Thoracic aorta (tissue), 2 donors: ENCODE results near the gene CATSPER1. TPM values are rescaled to one million over a fixed set of nuclear protein-coding genes. Genes with fewer than 3 reads are reported as not detected.

Experiments
- ATAC-seq: fragments of 150-250 bp; one replicate; pipeline ENCODE4 v1.8.0; 2017; ENCODE audit warnings: low read depth; ENCODE audit not compliant: insufficient number of reproducible peaks, low FRiP score
- DNase-seq: peaks from one replicate; pipeline ENCODE4 v3.0.0-alpha.2; 2020; ENCODE audit warnings: low spot score
- H3K27ac ChIP-seq, 2 donors: fragments of 200-600 bp; sonication (generic); 1 replicate in 1 of 2; 2 replicates in 1 of 2; pipeline ENCODE4 v1.5.1; 2016; ENCODE audit warnings: mild to moderate bottlenecking in 2 of 2, moderate library complexity in 2 of 2
- H3K27me3 ChIP-seq: fragments of 200-600 bp; sonication (generic); replicated peaks from 2 replicates; pipeline ENCODE4 v1.6.0; 2016; ENCODE audit warnings: mild to moderate bottlenecking; ENCODE audit not compliant: insufficient read depth
- H3K36me3 ChIP-seq: fragments of 200-600 bp; sonication (generic); one replicate; pipeline ENCODE4 v1.5.1; 2016
- H3K4me1 ChIP-seq, 2 donors: fragments of 200-600 bp; sonication (generic); 1 replicate in 1 of 2; 2 replicates in 1 of 2; pipeline versions ENCODE4 v1.5.1 to v1.6.0; 2016; ENCODE audit warnings: low read depth in 2 of 2, mild to moderate bottlenecking in 1 of 2; ENCODE audit not compliant: control insufficient read depth in 1 of 2
- H3K4me3 ChIP-seq: fragments of 200-600 bp; sonication (generic); 2 replicates; pipeline ENCODE4 v1.5.1; 2016; ENCODE audit warnings: mild to moderate bottlenecking
- H3K9me3 ChIP-seq: fragments of 200-600 bp; sonication (generic); 2 replicates; pipeline ENCODE4 v1.5.1; 2016
- total RNA-seq, 2 donors: library from RNA; depleted of rRNA; stranded (reverse); fragments of >200 nt; gene quantifications; one replicate each; pipeline versions ENCODE4 v1.1.0 to v1.2.3, GENCODE V29; 2016
- TF ChIP-seq, protein P1 (sequence below): fragments of 200-600 bp; sonication (generic); IDR thresholded peaks from one replicate; pipeline ENCODE4 v1.5.1; 2019; ENCODE audit warnings: antibody characterized with exemption

Gene CATSPER1
- total RNA-seq, 2 donors from 2014 or later = not detected

GRCh38 chr11:66062408-66062807, 36.1 kb upstream of the CATSPER1 start:
- Histone ChIP-seq H3K36me3 (peaks cover 73% of the 10 kb centered on the region), H3K4me1 (no peaks in the 10 kb centered on the region), H3K27ac (no peak overlapping the region), H3K9me3 (no peaks in the 10 kb centered on the region), H3K27me3 (no peaks in the 10 kb centered on the region), H3K4me3 (no peak overlapping the region)
- ATAC-seq (no peak), DNase-seq (no peak)
- TF ChIP-seq, protein P1, sequence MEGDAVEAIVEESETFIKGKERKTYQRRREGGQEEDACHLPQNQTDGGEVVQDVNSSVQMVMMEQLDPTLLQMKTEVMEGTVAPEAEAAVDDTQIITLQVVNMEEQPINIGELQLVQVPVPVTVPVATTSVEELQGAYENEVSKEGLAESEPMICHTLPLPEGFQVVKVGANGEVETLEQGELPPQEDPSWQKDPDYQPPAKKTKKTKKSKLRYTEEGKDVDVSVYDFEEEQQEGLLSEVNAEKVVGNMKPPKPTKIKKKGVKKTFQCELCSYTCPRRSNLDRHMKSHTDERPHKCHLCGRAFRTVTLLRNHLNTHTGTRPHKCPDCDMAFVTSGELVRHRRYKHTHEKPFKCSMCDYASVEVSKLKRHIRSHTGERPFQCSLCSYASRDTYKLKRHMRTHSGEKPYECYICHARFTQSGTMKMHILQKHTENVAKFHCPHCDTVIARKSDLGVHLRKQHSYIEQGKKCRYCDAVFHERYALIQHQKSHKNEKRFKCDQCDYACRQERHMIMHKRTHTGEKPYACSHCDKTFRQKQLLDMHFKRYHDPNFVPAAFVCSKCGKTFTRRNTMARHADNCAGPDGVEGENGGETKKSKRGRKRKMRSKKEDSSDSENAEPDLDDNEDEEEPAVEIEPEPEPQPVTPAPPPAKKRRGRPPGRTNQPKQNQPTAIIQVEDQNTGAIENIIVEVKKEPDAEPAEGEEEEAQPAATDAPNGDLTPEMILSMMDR = no peak

- TF ChIP-seq, protein P1 = no peak
Observed at GRCh38 chr11:66061268-66061667, 35.0 kb upstream of the CATSPER1 start.

DNA sequence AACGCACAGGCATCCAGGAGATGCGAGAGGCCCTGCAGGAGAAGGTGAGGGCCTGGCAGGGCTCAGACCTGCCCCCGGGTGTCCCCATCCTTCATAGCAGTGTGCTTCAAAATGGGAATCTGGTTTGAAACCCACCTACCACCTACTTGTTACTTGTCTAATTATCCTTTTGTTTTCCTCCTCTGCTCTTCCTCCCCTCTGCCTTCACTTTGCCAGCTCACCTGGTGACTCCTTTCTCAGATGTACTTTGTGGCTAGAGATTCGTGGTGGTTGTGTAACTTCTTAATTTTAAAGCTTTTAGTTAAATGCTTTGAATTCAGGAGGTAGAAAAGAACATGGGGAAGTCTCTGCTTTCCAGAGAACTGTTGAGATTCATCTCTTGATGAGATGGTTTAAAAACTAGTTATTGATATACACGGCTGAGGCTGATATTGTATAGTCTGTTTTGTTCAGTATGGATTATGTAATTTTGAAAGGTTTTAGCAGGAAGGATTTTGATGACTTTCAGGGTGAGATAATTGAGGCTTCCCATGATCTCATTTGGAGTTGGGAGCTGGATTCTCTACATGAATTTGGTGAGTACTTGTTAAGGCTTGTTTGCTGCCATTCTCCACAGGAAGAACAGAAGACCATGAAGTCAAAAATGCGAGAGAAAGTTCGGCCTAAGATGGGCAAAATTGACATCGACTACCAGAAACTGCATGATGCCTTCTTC, 33.8 kb upstream of the CATSPER1 start:
- Histone ChIP-seq H3K27ac (no peak overlapping the region), H3K36me3 (peaks cover 83% of the 10 kb centered on the region), H3K4me1 (no peaks in the 10 kb centered on the region), H3K27me3 (no peaks in the 10 kb centered on the region), H3K4me3 (no peak overlapping the region), H3K9me3 (no peaks in the 10 kb centered on the region)
- DNase-seq (no peak), ATAC-seq (no peak)
- TF ChIP-seq, protein P1 = no peak

More at GRCh38 chr11:66061268-66061667, 35.0 kb upstream of the CATSPER1 start:
- Histone ChIP-seq H3K4me3 (no peak overlapping the region), H3K4me1 (no peaks in the 10 kb centered on the region), H3K9me3 (no peaks in the 10 kb centered on the region), H3K27me3 (no peaks in the 10 kb centered on the region), H3K36me3 (peaks cover 73% of the 10 kb centered on the region), H3K27ac (no peak overlapping the region)
- ATAC-seq (no peak), DNase-seq (no peak)

- no peaks in the 10 kb centered on the region for H3K9me3 ChIP-seq
- peaks cover 71% of the 10 kb centered on the region for H3K36me3 ChIP-seq
- TF ChIP-seq, protein P1 = no peak
- H3K4me1 ChIP-seq = peaks cover 9 to 13% of the 10 kb centered on the region in 2 donors
- no peak overlapping the region for H3K27ac ChIP-seq
- H3K4me3 ChIP-seq = no peak overlapping the region
- H3K27me3 ChIP-seq = no peaks in the 10 kb centered on the region
- ATAC-seq (no peak), DNase-seq (no peak)
Observed at GRCh38 chr11:66056501-66056900, 30.2 kb upstream of the CATSPER1 start.

DNA sequence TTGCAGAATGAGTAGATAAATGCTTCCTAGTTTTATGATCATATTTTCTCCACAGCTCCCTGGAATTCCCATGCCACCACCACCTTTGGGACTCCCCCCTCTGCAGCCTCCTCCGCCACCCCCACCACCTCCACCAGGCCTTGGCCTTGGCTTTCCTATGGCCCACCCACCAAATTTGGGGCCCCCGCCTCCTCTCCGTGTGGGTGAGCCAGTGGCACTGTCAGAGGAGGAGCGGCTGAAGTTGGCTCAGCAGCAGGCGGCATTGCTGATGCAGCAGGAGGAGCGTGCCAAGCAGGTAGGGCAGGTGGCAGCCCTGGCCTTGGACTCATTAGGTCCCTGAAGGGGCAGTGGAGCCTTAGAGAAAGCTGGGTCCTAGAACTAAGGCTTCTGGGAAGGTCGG, 28.7 kb upstream of the CATSPER1 start:
- Histone ChIP-seq H3K4me1 (peaks cover 14 to 18% of the 10 kb centered on the region in 2 donors), H3K27ac (no peak overlapping the region), H3K4me3 (no peak overlapping the region), H3K36me3 (peaks cover 56% of the 10 kb centered on the region), H3K9me3 (no peaks in the 10 kb centered on the region), H3K27me3 (no peaks in the 10 kb centered on the region)
- TF ChIP-seq, protein P1 = no peak
- DNase-seq (no peak), ATAC-seq (no peak)
